IMR-90 (cell line): ENCODE data around the gene NEK6. TPM values are rescaled to one million over a fixed set of nuclear protein-coding genes. Genes with fewer than 3 reads are reported as not detected.

Source experiments
- ATAC-seq: fragments of 200-7000 bp; cut with Tn5 transposase; 2 replicates; pipeline ENCODE4 v1.9.1; 2020; ENCODE audit warnings: low read depth, mild to moderate bottlenecking, moderate library complexity
- BruUV-seq: library from RNA; stranded (reverse); fragments of 400-500 nt; replicated peaks from 2 replicates; lab custom pipeline; 2021; lab: Mats Ljungman, UMichigan
- CTCF ChIA-PET: fragments of 300-600 bp; formaldehyde crosslinking; extraction: SDS; loops from one replicate; lab custom pipeline; 2021; ENCODE audit warnings: antibody characterized with exemption; lab: Yijun Ruan, JAX
- POLR2A ChIA-PET: fragments of 300-600 bp; sonication (Branson Sonifier 250); formaldehyde crosslinking; loops from one replicate; lab custom pipeline; 2022; ENCODE audit warnings: antibody characterized with exemption; ENCODE audit not compliant: unreplicated experiment; lab: Charles Lee
- DNase-seq: peaks from one replicate; pipeline ENCODE4 v3.0.0; 2013
- H2AFZ ChIP-seq: replicated peaks from 2 replicates; pipeline ENCODE3; 2013; ENCODE audit warnings: low read length, mild to moderate bottlenecking; ENCODE audit not compliant: poor library complexity
- H2AK5ac ChIP-seq: 2 replicates; pipeline ENCODE4 v1.6.1; 2013; ENCODE audit warnings: low read depth, low read length, inconsistent platforms
- H2AK9ac ChIP-seq: replicated peaks from 2 replicates; pipeline ENCODE3; 2013; ENCODE audit warnings: mild to moderate bottlenecking, low read depth, low read length, moderate library complexity; ENCODE audit not compliant: poor library complexity
- H2BK120ac ChIP-seq: 2 replicates; pipeline ENCODE4 v1.6.1; 2013; ENCODE audit warnings: low read depth, low read length, inconsistent platforms
- H2BK15ac ChIP-seq: 3 replicates; pipeline ENCODE4 v1.6.1; 2013; ENCODE audit warnings: low read depth, low read length, inconsistent platforms
- H2BK20ac ChIP-seq: 2 replicates; pipeline ENCODE4 v1.6.1; 2013; ENCODE audit warnings: low read depth, mild to moderate bottlenecking, inconsistent platforms, low read length, moderate library complexity
- H2BK5ac ChIP-seq: 2 replicates; pipeline ENCODE4 v1.6.1; 2013; ENCODE audit warnings: mild to moderate bottlenecking, low read depth, low read length, inconsistent platforms; ENCODE audit not compliant: poor library complexity, severe bottlenecking
- H3K14ac ChIP-seq: replicated peaks from 2 replicates; pipeline ENCODE4 v1.6.1; 2013; ENCODE audit warnings: low read depth, low read length, inconsistent platforms
- H3K18ac ChIP-seq: 2 replicates; pipeline ENCODE4 v1.6.1; 2013; ENCODE audit warnings: low read depth, low read length, control low read depth
- H3K23ac ChIP-seq: 2 replicates; pipeline ENCODE4 v1.6.1; 2013; ENCODE audit warnings: low read depth, low read length, inconsistent platforms
- H3K27ac ChIP-seq: 2 replicates; pipeline ENCODE4 v1.5.1; 2013; ENCODE audit warnings: mild to moderate bottlenecking, control low read depth, low read length; ENCODE audit not compliant: insufficient read depth
- H3K27me3 ChIP-seq: 2 replicates; pipeline ENCODE4 v1.6.1; 2013; ENCODE audit warnings: low read length; ENCODE audit not compliant: control insufficient read depth, insufficient read depth
- H3K36me3 ChIP-seq: 2 replicates; pipeline ENCODE4 v1.6.1; 2013; ENCODE audit warnings: low read length, mixed read lengths; ENCODE audit not compliant: control insufficient read depth, insufficient read depth
- H3K4ac ChIP-seq: 2 replicates; pipeline ENCODE4 v1.6.1; 2013; ENCODE audit warnings: low read depth, low read length, inconsistent platforms
- H3K4me1 ChIP-seq: 2 replicates; pipeline ENCODE4 v1.6.1; 2013; ENCODE audit warnings: low read length, mixed read lengths; ENCODE audit not compliant: control insufficient read depth, insufficient read depth
- H3K4me2 ChIP-seq: 2 replicates; pipeline ENCODE4 v1.6.1; 2013; ENCODE audit warnings: low read depth, mild to moderate bottlenecking, control low read depth, low read length, moderate library complexity
- H3K4me3 ChIP-seq: 2 replicates; pipeline ENCODE4 v1.5.1; 2013; ENCODE audit warnings: low read depth, mild to moderate bottlenecking, control low read depth, low read length, moderate library complexity; ENCODE audit not compliant: insufficient read depth
- H3K56ac ChIP-seq: 2 replicates; pipeline ENCODE4 v1.6.1; 2013; ENCODE audit warnings: low read length, inconsistent platforms; ENCODE audit not compliant: insufficient read depth; ENCODE audit errors: extremely low read depth
- H3K79me1 ChIP-seq, 2 experiments: 2 replicates each; pipeline ENCODE4 v1.6.1; 2013; ENCODE audit warnings: low read length in 2 of 2, inconsistent platforms in 1 of 2, low read depth in 1 of 2
- H3K9ac ChIP-seq: 2 replicates; pipeline ENCODE4 v1.6.1; 2013; ENCODE audit warnings: low read depth, low read length, control low read depth
- H3K9me1 ChIP-seq: 2 replicates; pipeline ENCODE4 v1.6.1; 2013; ENCODE audit warnings: low read length, inconsistent platforms; ENCODE audit not compliant: insufficient read depth
- H3K9me3 ChIP-seq: 2 replicates; pipeline ENCODE4 v1.6.1; 2013; ENCODE audit warnings: low read length; ENCODE audit not compliant: control insufficient read depth, insufficient read depth
- H4K20me1 ChIP-seq: 2 replicates; pipeline ENCODE4 v1.6.1; 2013; ENCODE audit warnings: low read length, inconsistent platforms; ENCODE audit not compliant: insufficient read depth
- H4K5ac ChIP-seq: 2 replicates; pipeline ENCODE4 v1.6.1; 2013; ENCODE audit warnings: mild to moderate bottlenecking, low read depth, low read length, control low read depth
- H4K8ac ChIP-seq, 2 experiments: 2 replicates each; pipeline ENCODE4 v1.6.1; 2013; ENCODE audit warnings: low read depth in 2 of 2, low read length in 2 of 2, control low read depth in 1 of 2, inconsistent platforms in 1 of 2
- H4K91ac ChIP-seq: 2 replicates; pipeline ENCODE4 v1.6.1; 2013; ENCODE audit warnings: low read depth, low read length, inconsistent platforms; ENCODE audit not compliant: insufficient read depth
- BHLHE40 ChIP-seq: fragments of 150-350 bp; IDR thresholded peaks from 2 replicates; pipeline ENCODE4 v1.6.1; 2016; ENCODE audit warnings: mild to moderate bottlenecking, low read depth, low read length
- CEBPB ChIP-seq: IDR thresholded peaks from 2 replicates; pipeline ENCODE4 v1.6.1; 2012; ENCODE audit warnings: low read depth, low read length, improper control_type of control experiment
- FOS ChIP-seq: fragments of 150-350 bp; IDR thresholded peaks from 2 replicates; pipeline ENCODE4 v1.6.1; 2016; ENCODE audit warnings: low read depth, low read length
- SMC3 ChIP-seq: fragments of 150-350 bp; IDR thresholded peaks from 2 replicates; pipeline ENCODE4 v1.6.1; 2016; ENCODE audit warnings: low read depth, mild to moderate bottlenecking, antibody characterized with exemption, low read length, moderate library complexity
- WGBS, 2 experiments: methylation state at CpG; one replicate each; pipeline versions ENCODE4 v1.1.5 to v1.1.7; 2013; ENCODE audit warnings: missing lambda C conversion rate in 2 of 2; ENCODE audit not compliant: insufficient read length in 1 of 2; ENCODE audit errors: extremely low coverage in 2 of 2; 5-methylcytosine and 5-hydroxymethylcytosine counted together
- dilution Hi-C: fragments of 300-500 bp; cut with HindIII; formaldehyde crosslinking; loops from one replicate; pipeline ENCODE4 v1.14.3; 2018; ENCODE audit warnings: low sequenced_read_pairs; ENCODE audit not compliant: unreplicated experiment
- in situ Hi-C: fragments of 300-500 bp; cut with MboI; formaldehyde crosslinking; loops from 3 replicates; pipeline ENCODE4 v1.14.3; 2019; ENCODE audit warnings: low sequenced_read_pairs, inconsistent platforms, mixed read lengths
- intact Hi-C: fragments of 100-400 bp; cut with micrococcal nuclease; formaldehyde crosslinking; loops from 2 replicates; pipeline ENCODE4 v1.10.0; 2022
- polyA plus RNA-seq, 3 experiments: library from polyadenylated mRNA; depleted of rRNA; stranded (reverse); fragments of >200 nt; gene quantifications; 2 replicates each; pipeline ENCODE4 v1.2.3, GENCODE V29; 2012; ENCODE audit warnings: low replicate concordance in 1 of 3
- total RNA-seq: library from RNA; depleted of rRNA; stranded (reverse); fragments of >200 nt; gene quantifications from 2 replicates; pipeline ENCODE4 v1.2.3, GENCODE V29; 2012

The NEK6 gene
- total and polyA plus RNA-seq, 2 of the 4 experiments (the other 2 are of a cell fraction) = 79.9 to 112 TPM

DNA sequence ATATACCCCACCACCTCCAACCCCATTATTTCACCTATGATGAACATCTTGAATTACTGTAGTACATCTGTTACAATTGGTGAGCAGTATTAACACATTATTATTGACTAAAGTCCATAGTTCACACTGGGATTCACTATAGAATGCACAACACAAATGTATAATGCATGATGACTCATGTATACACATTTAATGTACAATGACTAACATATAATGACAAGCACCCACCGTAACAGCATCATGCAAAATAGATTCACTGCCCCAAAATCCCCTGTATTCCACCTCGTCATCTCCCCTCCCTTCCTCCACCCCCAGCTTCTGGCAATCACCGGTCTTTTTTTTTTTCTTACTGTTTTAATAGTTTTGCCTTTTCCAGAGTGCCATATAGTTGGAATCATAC lies 47.1 kb upstream of the NEK6 start:
- in situ Hi-C loops (no loop called here), dilution Hi-C loops (no loop called here), intact Hi-C loops (no loop called here)
- peaks cover 6% of the 10 kb centered on the region for H3K4me1 ChIP-seq
- no peak overlapping the region for H3K9ac ChIP-seq
- no peak overlapping the region for H3K4me3 ChIP-seq
- no peak overlapping the region for H3K18ac ChIP-seq
- CTCF ChIA-PET = no interaction called here
- H4K20me1 ChIP-seq = no peaks in the 10 kb centered on the region; the same call in 1 of the 2 replicates
- H4K5ac ChIP-seq = no peak overlapping the region
- no peak overlapping the region for H3K4ac ChIP-seq
- POLR2A ChIA-PET = no interaction called here
- no peak overlapping the region for H3K56ac ChIP-seq
- H3K14ac ChIP-seq = no peak overlapping the region
- no TSS peak for BruUV-seq
- H2AFZ ChIP-seq = no peak overlapping the region
- H2BK15ac ChIP-seq = no peak overlapping the region
- H3K27ac ChIP-seq = no peak overlapping the region
- H3K23ac ChIP-seq = no peak overlapping the region
- WGBS, 2 experiments = no CpG with 5 or more reads among the region's 3 CpGs
- no peak overlapping the region for H2AK5ac ChIP-seq
- DNase-seq = peak; percentile 61
- no peak overlapping the region for H2BK5ac ChIP-seq
- no peak overlapping the region for H2AK9ac ChIP-seq
- peaks cover 12% of the 10 kb centered on the region for H3K27me3 ChIP-seq
- ATAC-seq = no peak
- H3K9me1 ChIP-seq = peaks cover 4% of the 10 kb centered on the region; the same call in 1 of the 2 replicates
- no peaks in the 10 kb centered on the region for H3K79me1 ChIP-seq
- TF ChIP-seq FOS (peak; percentile 66; the same call in 1 of the 2 replicates), BHLHE40 (peak; percentile 27; the same call in 1 of the 2 replicates), CEBPB (no peak), SMC3 (no peak)
- no peak overlapping the region for H2BK20ac ChIP-seq
- no peak overlapping the region for H3K4me2 ChIP-seq
- no peaks in the 10 kb centered on the region for H3K36me3 ChIP-seq
- H2BK120ac ChIP-seq = no peak overlapping the region
- peaks cover 5% of the 10 kb centered on the region; the same call in 1 of the 2 replicates for H3K9me3 ChIP-seq
- H4K8ac ChIP-seq = no peak overlapping the region
- no peak overlapping the region for H4K91ac ChIP-seq
